ENCODE measurements around the gene POLA1.
"Not testable (repeated sequence)": the region's sequence is repeated elsewhere in the genome, so short reads cannot be mapped to it uniquely, and the experiment has no call there.

POLA1 gene

DNA sequence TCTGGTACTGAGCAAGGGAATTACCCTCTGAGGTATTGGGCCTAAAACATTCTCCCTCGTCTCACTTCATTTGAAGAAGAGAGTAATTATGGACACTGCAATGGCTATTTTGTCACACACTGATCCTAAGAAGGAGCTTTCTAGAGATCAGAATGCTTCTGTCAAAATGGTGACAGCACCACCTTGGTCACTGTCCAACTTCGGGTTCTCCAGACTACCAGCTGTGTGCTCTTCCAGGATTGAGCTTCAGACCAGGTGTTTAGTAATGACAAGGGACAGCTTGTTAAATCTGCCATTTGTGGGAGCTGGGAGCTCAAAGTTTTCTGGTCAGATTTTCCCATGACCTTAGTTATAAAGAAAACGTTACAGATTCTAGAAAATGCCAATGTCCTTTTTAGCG, 105.4 kb downstream of the POLA1 start:
- DNase-seq: no peak

- DNase-seq: no peak
These were observed 105.8 kb downstream of the POLA1 start for GRCh38 chrX:24799565-24799964.

GRCh38 chrX:24805201-24805600, 111.5 kb downstream of the POLA1 start:
- no peak for DNase-seq

DNA sequence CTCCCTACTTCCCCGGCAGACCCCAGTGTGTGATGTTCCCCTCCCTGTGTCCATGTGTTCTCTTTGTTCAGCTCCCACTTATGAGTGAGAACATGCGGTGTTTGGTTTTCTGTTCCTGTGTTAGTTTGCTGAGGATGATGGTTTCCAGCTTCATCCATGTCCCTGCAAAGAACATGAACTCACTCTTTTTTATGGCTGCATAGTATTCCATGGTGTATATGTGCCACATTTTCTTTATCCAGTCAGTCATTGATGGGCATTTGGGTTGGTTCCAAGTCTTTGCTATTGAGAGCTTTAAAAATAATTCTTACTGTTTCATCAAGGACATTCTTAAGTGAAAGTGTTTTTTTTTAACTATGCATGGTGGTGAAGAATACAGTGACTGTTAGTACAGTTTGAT, 126.1 kb downstream of the POLA1 start:
- DNase-seq: not testable (repeated sequence)

GRCh38 chrX:24828147-24828546, 134.4 kb downstream of the POLA1 start:
- no peak for DNase-seq

- DNase-seq: no peak
These were observed 134.9 kb downstream of the POLA1 start for GRCh38 chrX:24828600-24828999.

- no peak for DNase-seq
These were observed 140.0 kb downstream of the POLA1 start for GRCh38 chrX:24833695-24834094.

- no peak for DNase-seq
These were observed 144.2 kb downstream of the POLA1 start for GRCh38 chrX:24837966-24838365.

DNA sequence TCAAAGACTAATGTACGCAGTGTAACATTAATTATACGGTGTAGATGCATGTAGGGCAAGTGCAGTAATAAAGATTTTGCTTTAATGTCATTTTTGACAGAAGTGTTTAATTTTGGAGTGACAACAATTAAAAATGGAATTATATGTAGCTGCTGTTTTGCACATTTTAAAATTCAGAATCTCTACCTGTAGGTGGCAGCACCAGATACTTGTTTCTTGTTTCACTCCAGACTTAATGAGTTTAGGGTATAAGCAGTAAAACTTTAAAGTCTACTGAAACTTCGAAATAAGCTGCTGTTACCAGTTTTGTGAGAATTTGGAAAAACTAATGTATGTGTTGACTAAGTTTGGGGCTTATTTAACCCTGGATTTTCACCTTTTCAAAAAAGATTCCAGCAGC, 144.9 kb downstream of the POLA1 start:
- DNase-seq: no peak

DNA sequence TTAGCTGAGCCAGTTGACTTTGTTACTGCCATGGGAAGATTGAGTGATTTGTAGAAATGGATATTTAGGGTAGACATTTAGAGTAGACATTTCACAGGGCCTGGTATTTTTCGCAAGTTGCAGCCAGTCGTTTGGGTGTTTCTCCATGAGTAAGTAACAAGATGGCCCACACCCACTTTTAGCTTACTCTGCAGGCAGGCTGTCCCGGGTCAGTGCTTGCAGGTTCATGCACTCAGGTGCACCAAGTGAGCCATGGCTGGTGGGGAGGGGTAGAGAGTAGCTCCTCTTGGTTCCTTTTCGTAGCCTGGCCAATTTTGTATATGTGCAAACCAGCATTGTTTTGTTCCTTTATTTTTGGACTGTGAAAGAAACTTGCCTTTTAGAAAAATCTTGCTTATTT, 145.6 kb downstream of the POLA1 start:
- no peak for DNase-seq

DNA sequence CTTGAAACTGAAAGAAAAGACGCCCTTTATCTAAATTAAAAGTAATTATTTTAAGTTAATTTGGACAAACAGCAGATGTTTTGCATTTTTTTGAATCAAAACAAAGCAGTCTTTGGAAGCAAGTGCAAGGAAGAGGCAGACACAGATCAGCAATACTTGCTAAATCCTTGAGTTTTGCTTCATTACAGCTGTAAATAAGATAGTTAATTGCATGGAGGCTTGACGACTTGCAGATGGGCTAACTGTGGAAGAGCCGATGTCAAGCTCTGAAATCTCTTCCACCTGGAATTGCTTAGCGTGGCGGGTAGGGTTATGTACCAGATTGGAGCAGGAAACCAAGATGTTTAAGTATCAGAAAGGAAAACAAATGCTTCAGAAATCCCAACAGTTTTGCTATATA, 148.8 kb downstream of the POLA1 start:
- DNase-seq: no peak

- no peak for DNase-seq
These were observed 152.9 kb downstream of the POLA1 start for GRCh38 chrX:24846550-24847150.

GRCh38 chrX:24851289-24851688, 157.6 kb downstream of the POLA1 start:
- no peak for DNase-seq

DNA sequence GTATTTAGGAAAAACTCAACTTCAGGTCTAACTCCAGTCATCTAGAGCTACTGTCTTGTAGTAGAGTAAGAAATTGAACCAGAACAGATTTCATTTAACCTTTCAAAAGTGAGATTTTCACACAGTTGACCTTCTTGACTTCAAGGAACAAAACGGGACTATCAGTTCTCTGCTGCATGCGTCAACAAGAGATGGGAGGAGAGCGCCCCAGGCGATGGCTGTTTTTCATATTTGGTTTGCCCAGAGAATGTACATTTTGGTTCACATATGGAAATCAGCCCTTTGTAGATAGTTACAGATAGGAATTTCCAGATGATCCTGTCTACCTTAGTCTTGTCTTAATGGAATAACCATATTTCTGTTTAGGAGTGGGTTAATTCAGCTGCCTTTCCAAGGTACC, 158.1 kb downstream of the POLA1 start:
- DNase-seq: no peak

DNA sequence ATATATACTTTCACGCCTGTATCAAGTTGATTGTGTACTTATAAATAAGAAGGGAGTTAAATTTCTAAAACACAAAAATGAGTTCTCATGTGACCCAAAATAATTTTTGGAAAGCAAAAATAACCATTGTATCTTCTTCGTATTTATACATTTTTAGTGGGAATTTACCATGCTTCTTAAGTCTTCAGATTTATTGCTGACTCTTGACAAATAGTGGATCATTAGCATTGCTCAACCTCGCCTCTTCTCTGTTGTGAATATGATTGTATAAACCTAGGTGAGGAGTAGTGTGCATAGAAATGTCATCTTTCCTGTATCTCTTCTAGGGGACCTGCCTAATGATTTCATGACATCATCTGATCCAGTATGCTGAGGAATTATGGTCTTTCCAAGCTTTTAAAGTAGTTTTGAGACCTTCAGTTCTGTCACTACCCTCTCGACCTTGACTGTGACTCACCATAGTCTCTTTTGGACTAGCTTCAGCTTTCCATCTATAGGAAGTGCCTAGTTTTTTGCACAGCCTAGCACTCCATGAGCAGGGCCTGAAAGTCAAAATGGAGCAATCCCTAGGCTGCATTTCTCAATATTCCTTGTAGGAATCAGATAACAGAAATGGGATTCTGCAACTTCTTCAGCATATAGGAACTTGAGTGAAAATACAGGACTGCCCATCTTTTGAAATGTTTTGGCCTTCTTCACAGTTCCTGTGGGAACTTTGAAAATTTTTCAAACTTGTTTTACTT, 164.5 kb downstream of the POLA1 start:
- no peak for DNase-seq

GRCh38 chrX:24859211-24859841, 165.6 kb downstream of the POLA1 start:
- DNase-seq: no peak

DNA sequence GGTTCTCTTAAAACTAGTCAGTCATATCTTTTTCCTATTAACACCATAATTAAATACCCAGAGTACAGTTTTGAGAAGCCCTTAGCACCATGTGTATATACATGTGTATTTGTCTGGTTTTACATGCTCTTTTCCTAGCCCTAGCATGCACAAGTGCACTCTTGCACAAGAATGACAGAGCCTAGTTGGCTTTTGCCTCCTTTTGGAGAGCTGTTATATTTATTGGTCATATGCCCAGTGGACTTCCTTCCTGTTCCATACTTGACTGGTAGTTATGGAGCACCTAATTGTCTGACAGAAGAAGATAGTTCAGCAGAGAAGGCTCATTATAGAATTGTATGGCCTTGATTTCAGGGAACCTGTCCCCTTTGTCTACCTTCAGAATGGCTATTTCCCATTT, 166.4 kb downstream of the POLA1 start:
- no peak for DNase-seq

GRCh38 chrX:24862343-24862742, 168.6 kb downstream of the POLA1 start:
- no peak for DNase-seq

DNA sequence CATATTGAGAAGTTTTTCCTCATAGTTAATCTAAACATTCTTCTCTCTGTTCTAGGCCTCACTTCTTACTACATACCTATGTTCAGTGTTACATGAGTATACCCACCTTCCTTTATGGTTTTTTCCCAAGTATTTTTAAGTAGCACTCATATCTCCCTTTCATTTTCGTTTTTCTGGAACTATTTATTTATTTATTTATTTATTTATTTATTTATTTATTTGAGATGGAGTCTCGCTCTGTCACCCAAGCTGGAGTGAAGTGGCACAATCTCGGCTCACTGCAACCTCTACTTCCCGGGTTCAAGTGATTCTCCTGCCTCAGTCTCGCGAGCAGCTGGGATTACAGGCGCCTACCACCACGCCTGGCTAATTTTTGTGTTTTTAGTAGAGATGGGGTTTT, 170.1 kb downstream of the POLA1 start:
- DNase-seq: not testable (repeated sequence)

DNA sequence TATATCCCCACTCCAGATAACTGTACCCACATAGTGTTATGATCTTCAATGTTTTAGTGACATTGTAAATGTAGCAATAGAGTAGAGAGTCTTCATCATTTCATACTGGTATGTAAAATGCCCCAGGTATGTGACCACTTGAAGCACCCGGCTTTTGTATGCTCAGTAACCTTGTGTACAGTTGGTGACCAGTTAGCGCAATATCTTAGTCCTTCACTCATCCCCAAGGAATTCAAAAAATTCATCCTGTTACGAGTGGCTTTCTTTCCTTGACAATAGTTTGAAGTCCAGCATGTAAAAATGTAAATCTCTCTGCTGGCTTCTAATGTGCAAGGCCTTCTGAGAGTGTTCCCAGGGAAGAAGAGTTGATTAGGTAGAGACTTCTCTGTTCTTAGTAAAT, 176.4 kb downstream of the POLA1 start:
- DNase-seq: no peak

GRCh38 chrX:24874604-24875247, 181.0 kb downstream of the POLA1 start:
- DNase-seq: no peak

- DNase-seq: no peak
These were observed 183.0 kb downstream of the POLA1 start for GRCh38 chrX:24876530-24877287.

DNA sequence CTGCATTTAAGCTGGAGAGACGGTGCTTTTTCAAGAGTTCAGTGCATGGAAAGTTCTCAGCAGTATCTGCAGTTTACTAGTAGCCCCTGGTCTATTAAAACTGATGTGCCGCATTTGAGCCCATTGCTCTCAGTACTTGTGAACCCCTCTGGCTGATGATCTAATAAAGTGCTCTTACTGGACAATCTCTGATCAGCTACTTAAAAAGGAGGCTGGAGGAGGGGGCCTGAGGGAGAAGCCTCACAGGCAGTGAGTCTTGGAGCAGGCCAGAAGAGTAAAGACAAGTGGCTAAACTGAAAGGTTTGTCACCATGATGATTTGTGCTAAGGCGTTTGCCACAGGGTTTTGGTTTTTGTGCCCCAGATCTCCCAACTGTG, 183.6 kb downstream of the POLA1 start:
- DNase-seq: no peak

Data from SHP77 treated with DMSO at 0.1 percent for 48 hours (cell line).